ENCODE data around the gene PGGT1B. TPM values are rescaled to one million over a fixed set of nuclear protein-coding genes. Genes with fewer than 3 reads are reported as not detected.

The PGGT1B gene
- total RNA-seq, 1 experiment from 2014 or later = 48.5 TPM

DNA sequence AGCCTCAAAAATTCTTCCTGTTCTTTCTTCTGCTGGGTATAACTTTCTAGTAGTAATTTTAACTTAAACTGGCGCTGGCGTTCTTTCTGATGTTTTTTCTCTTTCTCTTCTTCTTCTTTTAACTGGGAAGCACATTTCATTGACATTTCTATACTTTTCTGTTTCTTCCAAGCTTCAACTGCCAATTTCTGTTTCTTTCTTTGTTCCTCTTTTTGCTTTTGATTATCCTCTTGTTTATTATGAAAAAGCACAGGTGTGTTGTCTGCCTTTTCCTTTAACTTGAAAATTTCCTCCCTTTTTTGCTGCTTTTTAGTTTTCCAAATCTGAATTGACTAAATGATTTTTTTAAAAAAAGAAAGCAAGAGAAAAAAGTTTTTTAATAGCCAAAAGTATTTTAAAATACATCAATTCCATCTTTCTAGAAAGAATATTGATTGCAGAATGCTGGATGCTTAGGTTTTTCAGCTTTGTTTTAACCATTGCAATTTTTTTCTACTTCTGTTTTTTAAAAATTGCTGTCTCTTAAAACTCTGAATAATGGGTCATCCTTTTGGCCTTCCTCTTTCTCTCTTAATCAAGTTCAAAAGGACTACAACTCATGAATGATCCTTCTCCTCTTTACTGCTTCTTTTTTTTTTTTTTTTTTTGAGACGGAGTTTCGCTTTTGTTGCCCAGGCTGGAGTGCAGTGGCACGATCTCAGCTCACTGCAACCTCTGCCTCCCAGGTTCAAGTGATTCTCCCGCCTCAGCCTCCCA lies 8.8 kb upstream of the PGGT1B start:
- intact Hi-C loops (cut with micrococcal nuclease) = no loop called here
- no TSS peak for BruUV-seq (replicated peaks)
- CTCF ChIA-PET = interaction anchor here (0.6 kb wide), 1 partner anchor 299 kb away, joined by 3 read pairs; no protein-coding TSS in a partner anchor
- no peak overlapping the region for H3K27ac Mint-ChIP-seq (ENCODE audit: low read depth, unreplicated experiment)
- no peak for DNase-seq (ENCODE audit: unreplicated experiment)
- H3K4me1 Mint-ChIP-seq (ENCODE audit: insufficient read depth, unreplicated experiment) = no peaks in the 10 kb centered on the region
- no peaks in the 10 kb centered on the region for H3K9me3 Mint-ChIP-seq (ENCODE audit: unreplicated experiment)
- no peak for TF ChIP-seq CTCF (IDR thresholded peaks at IDR 0.05; ENCODE audit: unreplicated experiment)
- no peaks in the 10 kb centered on the region for H3K27me3 Mint-ChIP-seq (ENCODE audit: insufficient read depth, unreplicated experiment)
- peaks cover 10% of the 10 kb centered on the region for H3K36me3 Mint-ChIP-seq (ENCODE audit: insufficient read depth, unreplicated experiment)
- H3K4me3 Mint-ChIP-seq (ENCODE audit: unreplicated experiment) = no peak overlapping the region
- POLR2A ChIA-PET = interaction anchor here (0.7 kb wide), 1 partner anchor 10 kb away, joined by 3 read pairs; no protein-coding TSS in a partner anchor

GRCh38 chr5:115267617-115268016 lies 4.9 kb upstream of the PGGT1B start:
- DNase-seq (ENCODE audit: unreplicated experiment) = no peak
- ChIA-PET CTCF (interaction anchor here (1.2 kb wide), 1 partner anchor 308 kb away, joined by 3 read pairs; no protein-coding TSS in a partner anchor), POLR2A (no interaction called here)
- no peak for TF ChIP-seq CTCF (IDR thresholded peaks at IDR 0.05; ENCODE audit: unreplicated experiment)
- no peak overlapping the region for H3K4me3 Mint-ChIP-seq (ENCODE audit: unreplicated experiment)
- peaks cover 6% of the 10 kb centered on the region for H3K36me3 Mint-ChIP-seq (ENCODE audit: insufficient read depth, unreplicated experiment)
- no TSS peak for BruUV-seq (replicated peaks)
- no peak overlapping the region for H3K27ac Mint-ChIP-seq (ENCODE audit: low read depth, unreplicated experiment)
- no peaks in the 10 kb centered on the region for H3K9me3 Mint-ChIP-seq (ENCODE audit: unreplicated experiment)
- intact Hi-C loops (cut with micrococcal nuclease) = no loop called here
- no peaks in the 10 kb centered on the region for H3K4me1 Mint-ChIP-seq (ENCODE audit: insufficient read depth, unreplicated experiment)
- no peaks in the 10 kb centered on the region for H3K27me3 Mint-ChIP-seq (ENCODE audit: insufficient read depth, unreplicated experiment)

- H3K27me3 Mint-ChIP-seq (ENCODE audit: insufficient read depth, unreplicated experiment) = no peaks in the 10 kb centered on the region
- peaks cover 6% of the 10 kb centered on the region for H3K36me3 Mint-ChIP-seq (ENCODE audit: insufficient read depth, unreplicated experiment)
- intact Hi-C loops (cut with micrococcal nuclease) = no loop called here
- H3K27ac Mint-ChIP-seq (ENCODE audit: low read depth, unreplicated experiment) = no peak overlapping the region
- TF ChIP-seq CTCF (IDR thresholded peaks at IDR 0.05; ENCODE audit: unreplicated experiment) = no peak
- H3K4me1 Mint-ChIP-seq (ENCODE audit: insufficient read depth, unreplicated experiment) = peaks cover 12% of the 10 kb centered on the region
- no peaks in the 10 kb centered on the region for H3K9me3 Mint-ChIP-seq (ENCODE audit: unreplicated experiment)
- ChIA-PET CTCF (no interaction called here), POLR2A (no interaction called here)
- DNase-seq (ENCODE audit: unreplicated experiment) = no peak
- BruUV-seq (replicated peaks) = no TSS peak
- no peak overlapping the region for H3K4me3 Mint-ChIP-seq (ENCODE audit: unreplicated experiment)
Measured at GRCh38 chr5:115265220-115265619, 2.5 kb upstream of the PGGT1B start.

GRCh38 chr5:115264786-115265185 lies 2.1 kb upstream of the PGGT1B start:
- no TSS peak for BruUV-seq (replicated peaks)
- Mint-ChIP-seq H3K27me3 (ENCODE audit: insufficient read depth, unreplicated experiment) (no peaks in the 10 kb centered on the region), H3K4me3 (ENCODE audit: unreplicated experiment) (no peak overlapping the region), H3K9me3 (ENCODE audit: unreplicated experiment) (no peaks in the 10 kb centered on the region), H3K4me1 (ENCODE audit: insufficient read depth, unreplicated experiment) (peaks cover 13% of the 10 kb centered on the region), H3K36me3 (ENCODE audit: insufficient read depth, unreplicated experiment) (peaks cover 6% of the 10 kb centered on the region), H3K27ac (ENCODE audit: low read depth, unreplicated experiment) (no peak overlapping the region)
- DNase-seq (ENCODE audit: unreplicated experiment) = no peak
- ChIA-PET CTCF (interaction anchor here (0.6 kb wide), 1 partner anchor 1653 kb away, joined by 3 read pairs; no protein-coding TSS in a partner anchor), POLR2A (interaction anchor here (1.1 kb wide), 1 partner anchor 12 kb away, joined by 5 read pairs; no protein-coding TSS in a partner anchor)
- TF ChIP-seq CTCF (IDR thresholded peaks at IDR 0.05; ENCODE audit: unreplicated experiment) = no peak
- intact Hi-C loops (cut with micrococcal nuclease) = no loop called here
